Kidney capillary endothelial cell (primary cell): ENCODE results near the gene TMTC4.

Source experiments
- DNase-seq: peaks from one replicate; pipeline ENCODE4 v3.0.0-alpha.2; 2018; ENCODE audit warnings: low spot score

Gene TMTC4

GRCh38 chr13:100667894-100668293 lies 6.7 kb downstream of the TMTC4 start:
- DNase-seq = no peak

- no peak for DNase-seq
Measured at GRCh38 chr13:100666124-100666523, 8.5 kb downstream of the TMTC4 start.

GRCh38 chr13:100665403-100665802 lies 9.2 kb downstream of the TMTC4 start:
- DNase-seq = no peak

GRCh38 chr13:100664171-100664900 lies 10.3 kb downstream of the TMTC4 start:
- DNase-seq = no peak

DNA sequence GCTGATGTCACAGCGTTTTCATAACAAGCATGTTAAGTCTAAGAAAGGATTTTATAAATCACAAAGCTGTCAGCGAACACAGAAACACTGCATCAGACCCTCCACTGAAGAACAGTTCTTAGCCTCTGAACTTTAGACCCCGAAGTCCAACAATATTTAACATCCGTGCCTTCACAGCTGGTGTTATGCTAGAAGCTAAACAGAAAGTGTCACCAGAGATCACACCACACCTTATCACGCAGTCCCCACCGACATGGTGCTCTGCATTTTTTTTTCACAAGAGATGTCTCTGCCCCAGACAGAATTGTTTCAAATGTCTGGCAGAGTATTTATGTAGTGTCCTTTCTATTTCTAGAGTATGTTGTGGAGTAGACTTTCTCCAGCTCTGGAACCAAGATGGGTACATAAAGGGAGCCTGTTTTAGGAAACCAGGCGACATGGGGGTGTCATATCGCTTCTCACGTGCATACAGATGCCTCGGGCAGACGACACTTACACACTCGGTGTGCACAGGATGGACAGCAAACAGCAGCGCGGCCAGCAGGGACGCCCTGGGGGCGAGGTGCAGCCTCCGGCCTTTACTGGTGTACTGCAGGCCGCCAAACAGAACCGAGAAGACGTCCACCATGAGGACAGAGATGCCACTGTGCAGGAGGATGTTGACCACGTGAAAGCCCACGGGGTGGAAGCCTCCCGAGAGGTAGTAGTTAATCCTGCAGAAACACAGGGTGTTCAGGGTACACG lies 12.0 kb downstream of the TMTC4 start:
- DNase-seq = no peak

DNA sequence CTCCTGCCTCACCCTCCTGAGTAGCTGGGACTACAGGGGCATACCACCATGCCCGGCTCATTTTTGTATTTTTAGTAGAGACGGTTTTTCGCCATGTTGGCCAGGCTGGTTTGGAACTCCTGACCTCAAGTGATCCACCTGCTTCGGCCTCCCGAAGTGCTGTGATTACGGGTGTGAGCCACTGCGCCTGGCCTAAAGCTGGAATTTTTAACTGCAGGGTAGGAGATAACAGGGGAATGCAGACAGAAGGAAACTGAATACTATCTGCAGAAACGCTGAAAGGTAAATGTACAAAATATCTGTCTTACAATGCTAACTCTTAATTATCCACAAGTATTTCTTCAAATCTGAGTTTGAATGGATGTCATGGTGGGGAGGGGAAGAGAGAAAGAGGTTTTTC lies 13.8 kb downstream of the TMTC4 start:
- no peak for DNase-seq

DNA sequence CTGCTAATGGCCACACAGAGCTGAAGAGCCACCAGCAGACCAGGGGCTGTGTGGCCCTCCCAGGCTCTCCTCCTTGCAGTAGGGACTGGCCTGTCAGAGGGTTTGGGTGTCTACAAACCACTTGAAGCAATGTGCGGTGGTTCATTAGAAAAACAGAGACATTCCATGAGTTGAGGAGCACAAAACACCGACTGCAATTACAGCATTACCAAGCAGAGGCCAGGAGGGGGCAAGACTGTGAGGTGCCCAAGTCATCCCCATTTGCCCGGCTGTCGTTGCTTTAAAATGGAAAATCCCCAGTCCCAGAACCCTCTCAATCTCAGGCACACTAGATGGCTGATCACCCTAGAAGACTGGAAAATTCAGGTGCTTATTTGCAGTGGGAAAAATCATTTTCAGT lies 15.0 kb downstream of the TMTC4 start:
- DNase-seq = no peak

GRCh38 chr13:100658363-100658762 lies 16.2 kb downstream of the TMTC4 start:
- no peak for DNase-seq

- DNase-seq = no peak
Measured at GRCh38 chr13:100657881-100658315, 16.7 kb downstream of the TMTC4 start.

DNA sequence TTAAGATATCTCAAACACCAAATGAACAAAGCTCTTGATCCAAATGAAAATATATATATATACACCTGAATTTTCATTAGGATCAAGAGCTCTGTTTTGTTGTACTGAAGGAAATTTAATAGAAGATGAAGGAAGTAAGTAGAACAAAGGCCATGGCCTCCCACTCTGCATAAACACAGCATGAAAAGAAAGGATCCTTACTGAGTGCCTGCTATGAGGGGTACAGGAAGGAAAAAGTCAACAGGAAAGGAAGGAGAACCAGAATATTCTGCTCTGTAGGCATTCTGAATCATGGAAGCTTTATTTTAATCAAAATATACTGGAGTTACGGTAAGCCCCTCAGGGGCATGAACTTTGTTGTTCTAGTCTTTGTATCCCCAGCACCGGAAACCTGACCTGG lies 22.1 kb downstream of the TMTC4 start:
- peak; percentile 9 for DNase-seq

DNA sequence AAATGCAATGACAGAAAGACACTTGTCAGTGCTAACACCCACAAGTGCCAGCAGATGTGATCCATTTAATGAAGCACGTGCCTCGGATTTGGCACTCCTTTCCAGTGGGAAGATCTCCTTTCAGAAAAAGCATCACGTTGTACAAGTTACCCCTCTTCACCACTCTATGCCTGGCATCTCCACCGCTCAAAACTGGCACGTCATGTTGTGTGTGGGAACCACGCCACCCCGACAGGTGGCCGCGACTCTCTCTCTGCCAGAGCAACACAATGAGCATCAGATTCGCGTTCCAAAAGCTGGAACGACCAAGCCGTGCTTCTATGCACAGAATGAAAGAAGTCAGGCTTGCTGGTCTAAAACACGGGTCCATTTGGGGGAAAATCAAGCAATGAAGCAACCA lies 24.3 kb downstream of the TMTC4 start:
- no peak for DNase-seq

GRCh38 chr13:100648354-100648753 lies 26.2 kb downstream of the TMTC4 start:
- peak; percentile 48 for DNase-seq

DNA sequence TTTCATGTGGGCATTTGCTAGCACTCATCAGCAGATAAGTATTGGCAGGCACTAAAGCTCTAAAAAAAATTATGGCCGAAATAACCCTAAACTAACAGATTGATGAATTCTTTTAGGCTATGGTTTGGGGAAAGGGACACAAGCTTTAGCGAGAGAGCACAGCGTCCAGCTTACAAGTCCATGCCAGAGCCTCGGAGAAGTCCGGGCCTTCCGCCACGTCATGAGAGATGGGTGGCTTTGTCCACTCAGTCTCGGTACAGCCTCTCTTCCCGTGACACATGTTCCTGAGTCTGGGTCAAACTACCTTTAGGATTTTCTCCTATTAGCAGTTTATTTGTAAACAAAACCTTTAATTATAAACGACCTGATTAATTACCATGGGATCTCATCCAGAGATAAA lies 27.7 kb downstream of the TMTC4 start:
- DNase-seq = no peak

DNA sequence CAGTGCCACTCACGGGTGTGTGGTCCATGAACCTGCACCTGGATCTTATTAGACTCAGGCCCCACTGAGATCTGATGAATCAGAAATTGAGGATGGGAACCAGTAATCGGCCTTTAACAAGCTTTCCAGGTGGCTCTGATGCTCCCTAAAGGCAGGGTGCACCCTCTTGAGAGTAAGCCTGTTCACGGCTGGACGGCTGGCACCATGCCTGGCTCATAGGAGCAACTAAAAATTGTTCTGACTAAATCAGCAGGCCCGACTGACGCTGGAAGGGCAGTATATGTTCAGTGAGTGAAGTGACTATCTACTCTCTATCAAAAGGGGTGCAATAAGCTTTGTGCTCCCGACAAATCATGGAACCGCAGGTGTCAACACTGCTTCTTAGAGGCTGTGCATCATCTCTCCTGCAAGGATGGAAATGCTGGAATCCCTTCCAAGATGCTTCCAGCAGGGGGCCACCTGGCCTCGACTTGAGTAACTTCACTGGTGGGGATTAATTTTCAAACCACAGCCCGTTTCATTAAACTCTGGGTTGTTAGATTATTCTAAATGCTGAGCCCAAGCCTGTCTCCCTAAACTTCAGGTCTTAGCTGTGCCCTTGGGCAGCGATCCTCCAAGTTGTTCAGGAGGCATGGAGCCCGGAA lies 28.4 kb downstream of the TMTC4 start:
- peak; percentile 24 for DNase-seq

DNA sequence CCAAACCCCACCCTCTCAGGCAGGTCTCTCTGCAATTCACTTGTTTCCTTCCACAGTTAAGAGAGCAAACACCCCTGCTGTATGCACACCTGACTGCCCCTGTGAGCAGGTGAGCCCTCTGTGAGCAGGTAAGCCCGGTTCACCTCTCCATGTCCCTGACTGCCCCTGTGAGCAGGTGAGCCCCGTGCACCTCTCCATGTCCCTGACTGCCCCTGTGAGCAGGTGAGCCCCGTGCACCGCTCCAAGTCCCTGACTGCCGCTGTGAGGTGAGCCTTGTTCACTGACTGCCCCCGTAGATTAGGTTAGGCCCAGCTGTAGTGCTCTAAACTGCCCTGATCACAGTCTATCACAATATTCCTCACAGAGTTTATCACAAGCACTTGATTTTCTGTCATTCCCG lies 29.2 kb downstream of the TMTC4 start:
- no peak for DNase-seq

DNA sequence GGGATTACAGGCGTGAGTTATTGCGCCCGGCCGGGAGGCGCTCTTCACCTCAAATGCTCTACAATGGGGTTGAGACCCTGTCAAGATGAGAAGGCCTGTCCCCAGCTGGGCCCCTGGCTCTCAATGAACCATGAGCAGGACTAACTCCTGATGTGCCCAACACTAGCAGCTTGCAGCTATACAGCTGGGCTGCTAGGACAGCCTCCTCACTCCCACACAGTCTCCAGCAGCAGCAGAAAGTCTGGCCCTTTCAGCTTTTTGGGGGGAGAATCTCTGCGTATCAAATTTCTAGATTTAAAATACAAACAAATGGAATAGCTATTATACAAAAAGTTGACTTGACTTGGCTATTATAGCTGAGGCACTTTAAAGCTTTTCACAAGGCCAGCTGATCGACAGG lies 30.2 kb downstream of the TMTC4 start:
- DNase-seq = no peak

DNA sequence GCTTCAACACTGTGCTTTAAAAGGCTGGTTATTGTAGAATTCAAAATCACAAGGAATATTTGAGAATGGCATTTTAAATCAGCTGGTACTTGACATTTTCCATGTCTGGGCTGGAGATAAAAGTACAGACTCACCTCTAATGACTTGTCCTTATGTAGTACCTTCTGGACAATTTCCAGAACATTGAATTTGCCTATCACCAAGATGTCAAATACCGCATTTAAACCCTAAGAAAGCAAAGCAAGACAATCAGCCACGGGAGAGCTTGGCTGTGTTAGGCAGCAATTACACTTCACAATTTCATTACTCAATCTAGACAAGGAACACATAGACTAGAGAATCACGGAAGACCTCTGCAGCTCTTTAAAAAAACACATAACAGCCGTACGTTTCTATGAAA lies 36.8 kb downstream of the TMTC4 start:
- no peak for DNase-seq

GRCh38 chr13:100637380-100637779 lies 37.2 kb downstream of the TMTC4 start:
- DNase-seq = no peak

GRCh38 chr13:100636441-100636840 lies 38.2 kb downstream of the TMTC4 start:
- DNase-seq = no peak

DNA sequence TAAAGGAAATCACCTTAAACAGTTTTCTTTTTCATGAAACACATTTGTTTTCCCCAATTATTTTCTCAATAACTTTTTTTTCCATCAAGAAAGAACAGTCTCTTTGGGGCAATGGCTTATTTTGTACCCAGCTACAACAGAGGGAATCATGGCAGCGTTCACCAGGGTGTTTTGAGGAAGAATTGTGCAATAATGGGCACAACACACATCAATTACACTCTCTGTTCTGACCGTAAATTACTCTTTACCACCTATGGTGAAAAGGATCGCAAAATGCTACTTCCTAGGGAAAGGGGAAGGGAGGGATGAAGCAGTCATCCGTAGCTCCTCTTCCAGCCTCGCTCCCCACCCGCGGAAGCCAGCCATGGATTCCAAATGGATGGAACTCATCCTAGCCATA lies 38.6 kb downstream of the TMTC4 start:
- no peak for DNase-seq

- no peak for DNase-seq
Measured at GRCh38 chr13:100634696-100635095, 39.9 kb downstream of the TMTC4 start.

GRCh38 chr13:100633461-100633860 lies 41.1 kb downstream of the TMTC4 start:
- DNase-seq = peak; percentile 6

DNA sequence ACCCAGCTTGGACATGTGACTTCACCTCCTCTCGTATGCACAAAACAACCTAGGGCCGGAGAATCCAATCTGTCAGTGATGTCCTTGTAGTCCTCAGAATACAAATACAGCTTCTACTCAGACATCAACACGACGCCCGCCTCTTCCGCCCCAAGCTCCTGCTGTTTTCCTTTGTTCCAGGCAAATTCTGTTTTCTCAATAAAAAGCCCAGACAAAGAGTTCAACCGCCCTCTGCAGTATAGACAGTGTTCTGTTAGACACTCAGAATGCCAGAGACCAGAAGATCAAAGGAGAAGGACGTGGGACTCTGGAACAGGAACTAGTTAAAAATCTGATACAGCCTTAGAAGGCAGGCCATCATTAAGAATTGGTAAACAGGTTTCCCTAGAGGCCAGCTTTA lies 44.0 kb downstream of the TMTC4 start:
- DNase-seq = no peak
